Endothelial cell of umbilical vein (primary cell): ENCODE measurements around the gene PTGFR. TPM values are rescaled to one million over a fixed set of nuclear protein-coding genes. Genes with fewer than 3 reads are reported as not detected.

Source experiments
- BruUV-seq: library from RNA; stranded (reverse); fragments of 400-500 nt; replicated peaks from 2 replicates; lab custom pipeline; 2021; lab: Mats Ljungman, UMichigan
- CTCF ChIA-PET: fragments of 300-600, 350-600 bp; sonication (Branson Sonifier 250); formaldehyde crosslinking; loops from one replicate; lab custom pipeline; 2021; ENCODE audit warnings: antibody characterized with exemption, inconsistent platforms; lab: Charles Lee
- POLR2A ChIA-PET: fragments of 300-600, 350-600 bp; sonication (Branson Sonifier 250); formaldehyde crosslinking; loops from one replicate; lab custom pipeline; 2021; ENCODE audit warnings: antibody characterized with exemption, inconsistent platforms; lab: Charles Lee
- DNase-seq: peaks from one replicate; pipeline ENCODE4 v3.0.0-alpha.2; 2011; ENCODE audit warnings: low read depth, low spot score
- FAIRE-seq: peaks from 2 replicates; lab custom pipeline; 2011; peaks lifted over from hg19 to GRCh38; lab: Jason Lieb, UNC
- H2AFZ ChIP-seq: 2 replicates; pipeline ENCODE4 v1.6.0; 2012; ENCODE audit warnings: low read depth, low read length, control low read depth, inconsistent platforms
- H3K27ac ChIP-seq: 2 replicates; pipeline ENCODE4 v1.5.1; 2011; ENCODE audit warnings: low read depth, mild to moderate bottlenecking, control low read depth, low read length, moderate library complexity; ENCODE audit not compliant: insufficient read depth
- H3K27me3 ChIP-seq, 2 experiments: 2 replicates each; pipeline versions ENCODE4 v1.6.0 to v1.6.1; 2011; ENCODE audit warnings: low read length in 2 of 2, mixed read lengths in 1 of 2; ENCODE audit not compliant: control insufficient read depth in 2 of 2, insufficient read depth in 2 of 2
- H3K36me3 ChIP-seq, 2 experiments: 2 replicates in 1 of 2; 3 replicates in 1 of 2; pipeline ENCODE4 v1.5.1; 2011; ENCODE audit warnings: low read length in 2 of 2, mild to moderate bottlenecking in 1 of 2, moderate library complexity in 1 of 2; ENCODE audit not compliant: control insufficient read depth in 2 of 2, insufficient read depth in 2 of 2; ENCODE audit errors: extremely low read depth in 1 of 2
- H3K4me1 ChIP-seq: 3 replicates; pipeline ENCODE4 v1.5.1; 2011; ENCODE audit warnings: mild to moderate bottlenecking, low read length; ENCODE audit not compliant: control insufficient read depth, insufficient read depth; ENCODE audit errors: extremely low read depth
- H3K4me2 ChIP-seq: 2 replicates; pipeline ENCODE4 v1.6.1; 2011; ENCODE audit warnings: low read length, control low read depth, mixed read lengths; ENCODE audit not compliant: insufficient read depth
- H3K4me3 ChIP-seq, 3 experiments: fragments of 200-600 bp in 1 of 3; sonication (generic), shearing (Covaris generic) in 1 of 3; replicated peaks in 1 of 3; 2 replicates each; pipeline ENCODE4 v1.5.1; 2011 to 2016; ENCODE audit warnings: control low read depth in 3 of 3, low read length in 3 of 3, mild to moderate bottlenecking in 2 of 3, inconsistent platforms in 1 of 3, low read depth in 1 of 3, moderate library complexity in 1 of 3; ENCODE audit not compliant: insufficient read depth in 1 of 3
- H3K79me2 ChIP-seq: 2 replicates; pipeline ENCODE4 v1.6.0; 2012; ENCODE audit warnings: low read length, inconsistent platforms; ENCODE audit not compliant: control insufficient read depth, insufficient read depth
- H3K9ac ChIP-seq: replicated peaks from 2 replicates; pipeline ENCODE3; 2011; ENCODE audit warnings: low read length, control low read depth; ENCODE audit not compliant: insufficient read depth; ENCODE audit errors: extremely low read depth
- H3K9me1 ChIP-seq: replicated peaks from 3 replicates; pipeline ENCODE4 v1.6.0; 2011; ENCODE audit warnings: mild to moderate bottlenecking, low read length; ENCODE audit not compliant: control insufficient read depth, insufficient read depth; ENCODE audit errors: extremely low read depth
- H3K9me3 ChIP-seq: replicated peaks from 2 replicates; pipeline ENCODE4 v1.5.1; 2012; ENCODE audit warnings: low read length, inconsistent platforms; ENCODE audit not compliant: control insufficient read depth, insufficient read depth
- H4K20me1 ChIP-seq: replicated peaks from 2 replicates; pipeline ENCODE3; 2011; ENCODE audit warnings: mild to moderate bottlenecking, low read length; ENCODE audit not compliant: control insufficient read depth, insufficient read depth; ENCODE audit errors: extremely low read depth
- CTCF ChIP-seq, 2 donors: IDR thresholded peaks; 1 replicate in 1 of 2; 2 replicates in 1 of 2; pipeline ENCODE4 v1.5.1; 2011; ENCODE audit warnings: low read length in 2 of 2, mild to moderate bottlenecking in 2 of 2, moderate library complexity in 2 of 2, control low read depth in 1 of 2, inconsistent platforms in 1 of 2, low read depth in 1 of 2; ENCODE audit not compliant: insufficient read depth in 1 of 2; ENCODE audit errors: extremely low read depth in 1 of 2
- EZH2 ChIP-seq: IDR thresholded peaks from 2 replicates; pipeline ENCODE4 v1.6.1; 2012; ENCODE audit warnings: borderline replicate concordance, low read depth, mild to moderate bottlenecking, moderate library complexity, low read length, inconsistent platforms; ENCODE audit not compliant: severe bottlenecking
- FOS ChIP-seq: IDR thresholded peaks from 2 replicates; pipeline ENCODE4 v1.6.1; 2011; ENCODE audit warnings: mild to moderate bottlenecking, low read length, moderate library complexity, borderline replicate concordance; ENCODE audit not compliant: insufficient read depth
- GATA2 ChIP-seq: IDR thresholded peaks from 2 replicates; pipeline ENCODE4 v1.7.0; 2011; ENCODE audit warnings: low read depth, mild to moderate bottlenecking, moderate library complexity, mixed read lengths, low read length; ENCODE audit not compliant: insufficient read length, insufficient read depth
- JUN ChIP-seq: IDR thresholded peaks from 2 replicates; pipeline ENCODE4 v1.6.1; 2011; ENCODE audit warnings: borderline replicate concordance, low read depth; ENCODE audit not compliant: insufficient read length, insufficient read depth
- MYC ChIP-seq: IDR thresholded peaks from one replicate; pipeline ENCODE4 v1.6.1; 2011; ENCODE audit warnings: mild to moderate bottlenecking, low read depth, low read length
- POLR2A ChIP-seq: IDR thresholded peaks from 2 replicates; pipeline ENCODE4 v1.6.1; 2012; ENCODE audit warnings: low read depth, mild to moderate bottlenecking, control low read depth, low read length
- POLR2AphosphoS5 ChIP-seq: IDR thresholded peaks from 2 replicates; pipeline ENCODE4 v1.6.1; 2012; ENCODE audit warnings: low read depth, mild to moderate bottlenecking, control low read depth, low read length, moderate library complexity; ENCODE audit not compliant: insufficient read depth
- dilution Hi-C: fragments of 300-500 bp; cut with MboI; formaldehyde crosslinking; loops from one replicate; pipeline ENCODE4 v1.15.0; 2019; ENCODE audit warnings: low sequenced_read_pairs; ENCODE audit not compliant: extremely low pct_ligation_motif_present
- intact Hi-C: fragments of 100-400 bp; cut with micrococcal nuclease; formaldehyde crosslinking; loops from one replicate; pipeline ENCODE4 v1.10.0; 2022
- polyA plus RNA-seq, 4 experiments: library from polyadenylated mRNA; depleted of rRNA in 3 of 4; stranded (reverse) in 3 of 4; unstranded in 1 of 4; fragments of >200 nt; gene quantifications; 2 replicates each; pipeline versions ENCODE4 v1.2.1 to v1.2.3, GENCODE V29; 2011 to 2012; ENCODE audit warnings: missing spikeins in 1 of 4
- total RNA-seq: library from RNA; stranded (reverse); gene quantifications from 2 replicates; pipeline ENCODE4 v1.2.3, GENCODE V29; 2021
- TF ChIP-seq, protein P1 (sequence below): IDR thresholded peaks from 2 replicates; pipeline ENCODE4 v1.6.1; 2011; ENCODE audit not compliant: insufficient read depth, insufficient read length

PTGFR gene
- total and polyA plus RNA-seq, 2 donors (not counting 3 experiments of a cell fraction or from before 2014, with no cell fraction given), result 0.11 to 0.24 TPM

GRCh38 chr1:78493451-78493850 lies 2.7 kb downstream of the PTGFR start:
- ChIA-PET POLR2A (no interaction called here), CTCF (interaction anchor here (1.3 kb wide), 1 partner anchor 9 kb away, joined by 3 read pairs; no protein-coding TSS in a partner anchor)
- dilution Hi-C loops, result no loop called here
- H2AFZ ChIP-seq, result no peak overlapping the region
- no peaks in the 10 kb centered on the region for H3K9me1 ChIP-seq
- intact Hi-C loops, result loop anchor here (10.0 kb wide), 1 partner anchor 349 kb away; no protein-coding TSS in a partner anchor
- H3K27me3 ChIP-seq, result peaks cover 7 to 24% of the 10 kb centered on the region in 2 experiments
- no peak overlapping the region for H3K4me3 ChIP-seq
- no peak overlapping the region for H3K27ac ChIP-seq
- no peaks in the 10 kb centered on the region for H3K36me3 ChIP-seq
- TF ChIP-seq POLR2AphosphoS5, result no peak
- TF ChIP-seq POLR2A, result no peak
- no peak for TF ChIP-seq GATA2
- TF ChIP-seq FOS, result no peak
- TF ChIP-seq MYC, result no peak
- no peak for TF ChIP-seq CTCF (IDR thresholded peaks at IDR 0.05; ENCODE audit: extremely low read depth in 1 of 2, insufficient read depth in 1 of 2, low read depth in 1 of 2, low read length in 2 of 2)
- no peak for TF ChIP-seq JUN
- TF ChIP-seq, protein P1, sequence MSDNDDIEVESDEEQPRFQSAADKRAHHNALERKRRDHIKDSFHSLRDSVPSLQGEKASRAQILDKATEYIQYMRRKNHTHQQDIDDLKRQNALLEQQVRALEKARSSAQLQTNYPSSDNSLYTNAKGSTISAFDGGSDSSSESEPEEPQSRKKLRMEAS, result no peak
- no peak for TF ChIP-seq EZH2
- H3K9me3 ChIP-seq, result no peaks in the 10 kb centered on the region
- H3K4me2 ChIP-seq, result no peak overlapping the region
- no TSS peak for BruUV-seq
- DNase-seq, result no peak
- H3K79me2 ChIP-seq, result no peaks in the 10 kb centered on the region
- H3K4me1 ChIP-seq, result peaks cover 4% of the 10 kb centered on the region
- no peaks in the 10 kb centered on the region for H4K20me1 ChIP-seq
- no peak overlapping the region for H3K9ac ChIP-seq
- no peak for FAIRE-seq
